Caco-2 (cell line): ENCODE measurements around the gene STK24. TPM values are rescaled to one million over a fixed set of nuclear protein-coding genes. Genes with fewer than 3 reads are reported as not detected.

Experiments used
- BruUV-seq: library from RNA; stranded (reverse); fragments of 400-500 nt; replicated peaks from 2 replicates; lab custom pipeline; 2021; lab: Mats Ljungman, UMichigan
- CTCF ChIA-PET: fragments of 300-600 bp; sonication (Branson Sonifier 250); formaldehyde crosslinking; loops from one replicate; lab custom pipeline; 2022; ENCODE audit warnings: antibody characterized with exemption; lab: Charles Lee
- POLR2A ChIA-PET: fragments of 300-600 bp; sonication (Branson Sonifier 250); formaldehyde crosslinking; loops from one replicate; lab custom pipeline; 2022; ENCODE audit warnings: antibody characterized with exemption; lab: Charles Lee
- DNase-seq, 2 experiments: peaks; one replicate each; pipeline versions ENCODE4 v3.0.0 to v3.0.0-alpha.2; 2020 to 2022
- H3K27me3 ChIP-seq: replicated peaks from 2 replicates; pipeline ENCODE4 v1.6.0; 2011; ENCODE audit warnings: low read length; ENCODE audit not compliant: control insufficient read depth, insufficient read depth
- H3K36me3 ChIP-seq: 2 replicates; pipeline ENCODE4 v1.5.1; 2011; ENCODE audit warnings: low read length; ENCODE audit not compliant: control insufficient read depth, insufficient read depth
- H3K4me1 ChIP-seq: fragments of 250-450 bp; sonication (Bioruptor Pico); 2 replicates; pipeline ENCODE4 v1.5.1; 2020; ENCODE audit warnings: mild to moderate bottlenecking
- H3K4me3 ChIP-seq: 2 replicates; pipeline ENCODE4 v1.5.1; 2011; ENCODE audit warnings: low read depth, mild to moderate bottlenecking, control low read depth, low read length
- H3K9me3 ChIP-seq: fragments of 250-450 bp; sonication (Bioruptor Pico); 2 replicates; pipeline ENCODE4 v1.5.1; 2020; ENCODE audit warnings: mild to moderate bottlenecking, moderate library complexity
- H3K27ac Mint-ChIP-seq: one replicate; pipeline ENCODE4 v1.8.0; 2022; ENCODE audit warnings: mixed read lengths; ENCODE audit not compliant: unreplicated experiment
- H3K27me3 Mint-ChIP-seq: one replicate; pipeline ENCODE4 v1.8.0; 2022; ENCODE audit warnings: mixed read lengths; ENCODE audit not compliant: insufficient read depth, unreplicated experiment
- H3K36me3 Mint-ChIP-seq: one replicate; pipeline ENCODE4 v1.8.0; 2022; ENCODE audit warnings: mild to moderate bottlenecking, mixed read lengths; ENCODE audit not compliant: insufficient read depth, unreplicated experiment
- H3K4me1 Mint-ChIP-seq: one replicate; pipeline ENCODE4 v1.8.0; 2022; ENCODE audit warnings: low read depth, mixed read lengths; ENCODE audit not compliant: unreplicated experiment
- H3K4me3 Mint-ChIP-seq: one replicate; pipeline ENCODE4 v1.8.0; 2022; ENCODE audit warnings: mild to moderate bottlenecking, moderate library complexity, mixed read lengths; ENCODE audit not compliant: unreplicated experiment
- H3K9me3 Mint-ChIP-seq: one replicate; pipeline ENCODE4 v1.8.0; 2022; ENCODE audit warnings: mixed read lengths; ENCODE audit not compliant: unreplicated experiment
- CTCF ChIP-seq, 2 experiments: fragments of 200-600 bp in 1 of 2; IDR thresholded peaks; 1 replicate in 1 of 2; 2 replicates in 1 of 2; pipeline versions ENCODE4 v1.5.1 to v1.8.0; 2011 to 2022; ENCODE audit warnings: antibody characterized with exemption in 1 of 2, control low read depth in 1 of 2, inconsistent platforms in 1 of 2, low read depth in 1 of 2, low read length in 1 of 2, mild to moderate bottlenecking in 1 of 2, moderate library complexity in 1 of 2; ENCODE audit not compliant: insufficient read depth in 1 of 2, severe bottlenecking in 1 of 2, unreplicated experiment in 1 of 2
- intact Hi-C: fragments of 100-400 bp; cut with micrococcal nuclease; formaldehyde crosslinking; loops from one replicate; pipeline ENCODE4 v1.10.0; 2022; ENCODE audit not compliant: unreplicated experiment
- total RNA-seq: library from RNA; stranded (reverse); gene quantifications from 2 replicates; pipeline ENCODE4 v1.2.3, GENCODE V29; 2022

STK24 gene
- total RNA-seq, 1 experiment from 2014 or later, result 253 TPM

DNA sequence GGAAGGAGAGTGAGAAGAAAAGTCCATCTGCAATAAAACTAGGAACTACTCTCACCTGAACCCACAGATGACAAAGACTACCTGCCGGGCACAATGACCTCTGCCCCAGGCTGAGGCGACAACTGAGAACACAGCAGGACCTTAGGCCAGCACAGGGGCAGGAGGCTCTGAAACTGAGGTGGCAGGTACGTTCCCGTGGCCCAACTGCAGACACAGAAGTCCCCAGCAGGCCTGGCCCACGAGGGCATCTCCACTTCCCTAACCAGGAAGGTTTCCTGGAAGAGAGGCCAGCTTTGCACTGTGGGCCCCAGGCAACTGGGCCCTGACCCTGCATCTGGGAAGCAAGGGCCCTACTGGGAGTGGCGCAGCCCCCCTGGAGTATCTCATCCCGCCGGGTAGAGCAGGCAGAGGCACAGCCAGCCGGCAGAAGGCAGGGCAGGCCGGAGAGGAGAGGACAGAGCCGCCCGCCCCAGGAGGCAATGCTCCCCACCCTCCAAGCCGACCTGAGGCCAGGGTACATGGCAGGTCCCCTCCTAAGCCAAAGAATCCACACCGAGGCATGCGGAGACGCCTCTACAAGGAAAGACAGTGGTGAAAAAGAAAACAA is 32.7 kb downstream of the STK24 start:
- no peak overlapping the region for H3K4me3 Mint-ChIP-seq
- CTCF ChIA-PET, result no interaction called here
- H3K36me3 Mint-ChIP-seq, result peaks cover 74% of the 10 kb centered on the region
- Histone ChIP-seq H3K36me3 (peaks cover 3% of the 10 kb centered on the region), H3K4me1 (peaks cover 11% of the 10 kb centered on the region), H3K9me3 (no peaks in the 10 kb centered on the region), H3K4me3 (no peak overlapping the region), H3K27me3 (no peaks in the 10 kb centered on the region)
- no peak for DNase-seq
- peaks cover 24% of the 10 kb centered on the region for H3K4me1 Mint-ChIP-seq
- no peak for TF ChIP-seq CTCF (IDR thresholded peaks at IDR 0.05; ENCODE audit: insufficient read depth in 1 of 2, low read depth in 1 of 2, low read length in 1 of 2, severe bottlenecking in 1 of 2, unreplicated experiment in 1 of 2)
- no TSS peak for BruUV-seq
- POLR2A ChIA-PET, result no interaction called here
- no peaks in the 10 kb centered on the region for H3K9me3 Mint-ChIP-seq
- H3K27ac Mint-ChIP-seq, result peak overlapping the region; percentile 42
- intact Hi-C loops, result loop anchor here (5.0 kb wide), 1 partner anchor 57 kb away; no protein-coding TSS in a partner anchor
- no peaks in the 10 kb centered on the region for H3K27me3 Mint-ChIP-seq

- DNase-seq, result peak in 1 of 2 experiments; percentile 24
- Mint-ChIP-seq H3K27ac (peak overlapping the region; percentile 42), H3K9me3 (no peaks in the 10 kb centered on the region), H3K27me3 (no peaks in the 10 kb centered on the region), H3K4me1 (peaks cover 30% of the 10 kb centered on the region), H3K36me3 (peaks cover 74% of the 10 kb centered on the region), H3K4me3 (no peak overlapping the region)
- Histone ChIP-seq H3K27me3 (no peaks in the 10 kb centered on the region), H3K4me1 (peaks cover 11% of the 10 kb centered on the region), H3K36me3 (peaks cover 2% of the 10 kb centered on the region), H3K9me3 (no peaks in the 10 kb centered on the region), H3K4me3 (no peak overlapping the region)
- CTCF ChIA-PET, result no interaction called here
- POLR2A ChIA-PET, result no interaction called here
- TF ChIP-seq CTCF (IDR thresholded peaks at IDR 0.05; ENCODE audit: insufficient read depth in 1 of 2, low read depth in 1 of 2, low read length in 1 of 2, severe bottlenecking in 1 of 2, unreplicated experiment in 1 of 2), result no peak
- intact Hi-C loops, result loop anchor here (5.0 kb wide), 1 partner anchor 56 kb away; no protein-coding TSS in a partner anchor
- no TSS peak for BruUV-seq
Observed at GRCh38 chr13:98543378-98544103, 33.4 kb downstream of the STK24 start.

GRCh38 chr13:98542568-98543377 is 34.1 kb downstream of the STK24 start:
- H3K4me3 Mint-ChIP-seq, result no peak overlapping the region
- no peaks in the 10 kb centered on the region for H3K9me3 Mint-ChIP-seq
- H3K27me3 ChIP-seq, result no peaks in the 10 kb centered on the region
- no peaks in the 10 kb centered on the region for H3K27me3 Mint-ChIP-seq
- peaks cover 34% of the 10 kb centered on the region for H3K4me1 Mint-ChIP-seq
- no TSS peak for BruUV-seq
- intact Hi-C loops, result loop anchor here (5.0 kb wide), 1 partner anchor 55 kb away; no protein-coding TSS in a partner anchor
- H3K9me3 ChIP-seq, result no peaks in the 10 kb centered on the region
- H3K36me3 Mint-ChIP-seq, result peaks cover 74% of the 10 kb centered on the region
- POLR2A ChIA-PET, result no interaction called here
- peaks cover 11% of the 10 kb centered on the region for H3K4me1 ChIP-seq
- H3K36me3 ChIP-seq, result peaks cover 2% of the 10 kb centered on the region
- H3K4me3 ChIP-seq, result no peak overlapping the region
- no peak for TF ChIP-seq CTCF (IDR thresholded peaks at IDR 0.05; ENCODE audit: insufficient read depth in 1 of 2, low read depth in 1 of 2, low read length in 1 of 2, severe bottlenecking in 1 of 2, unreplicated experiment in 1 of 2)
- H3K27ac Mint-ChIP-seq, result no peak overlapping the region
- DNase-seq, result no peak
- CTCF ChIA-PET, result no interaction called here
